ENCODE data around the gene TTLL7. TPM values are rescaled to one million over a fixed set of nuclear protein-coding genes. Genes with fewer than 3 reads are reported as not detected.

TTLL7 gene
- total RNA-seq, 4 donors from 2014 or later: 26.2 to 58.1 (median 41.2) TPM

DNA sequence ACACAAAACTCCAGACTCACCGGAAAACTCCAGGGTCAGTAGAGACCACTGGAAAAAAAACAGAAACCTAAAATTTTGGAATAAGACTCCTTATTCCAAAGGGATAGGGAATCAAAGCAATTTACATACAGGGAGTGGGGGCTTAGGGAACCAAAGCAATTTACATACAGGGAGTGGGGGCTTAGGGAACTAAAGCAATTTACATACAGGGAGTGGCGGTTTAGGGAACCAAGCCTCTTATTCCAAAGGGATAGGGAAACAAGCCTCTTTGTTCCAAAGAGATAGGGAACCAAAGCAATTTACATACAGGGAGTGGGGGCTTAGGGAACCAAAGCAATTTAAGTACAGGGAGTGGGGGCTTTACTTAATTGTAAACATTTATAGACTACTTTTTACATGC lies 28.4 kb upstream of the TTLL7 start:
- Histone ChIP-seq H3K36me3 (no peaks in the 10 kb centered on the region), H3K4me3 (no peak overlapping the region), H3K9me3 (no peaks in the 10 kb centered on the region), H3K27me3 (no peaks in the 10 kb centered on the region), H3K27ac (replicated peaks in 1 of 4) (no peak overlapping the region), H3K4me1 (no peaks in the 10 kb centered on the region)
- no peak for DNase-seq (ENCODE audit: extremely low spot score)
- TF ChIP-seq, protein P1, sequence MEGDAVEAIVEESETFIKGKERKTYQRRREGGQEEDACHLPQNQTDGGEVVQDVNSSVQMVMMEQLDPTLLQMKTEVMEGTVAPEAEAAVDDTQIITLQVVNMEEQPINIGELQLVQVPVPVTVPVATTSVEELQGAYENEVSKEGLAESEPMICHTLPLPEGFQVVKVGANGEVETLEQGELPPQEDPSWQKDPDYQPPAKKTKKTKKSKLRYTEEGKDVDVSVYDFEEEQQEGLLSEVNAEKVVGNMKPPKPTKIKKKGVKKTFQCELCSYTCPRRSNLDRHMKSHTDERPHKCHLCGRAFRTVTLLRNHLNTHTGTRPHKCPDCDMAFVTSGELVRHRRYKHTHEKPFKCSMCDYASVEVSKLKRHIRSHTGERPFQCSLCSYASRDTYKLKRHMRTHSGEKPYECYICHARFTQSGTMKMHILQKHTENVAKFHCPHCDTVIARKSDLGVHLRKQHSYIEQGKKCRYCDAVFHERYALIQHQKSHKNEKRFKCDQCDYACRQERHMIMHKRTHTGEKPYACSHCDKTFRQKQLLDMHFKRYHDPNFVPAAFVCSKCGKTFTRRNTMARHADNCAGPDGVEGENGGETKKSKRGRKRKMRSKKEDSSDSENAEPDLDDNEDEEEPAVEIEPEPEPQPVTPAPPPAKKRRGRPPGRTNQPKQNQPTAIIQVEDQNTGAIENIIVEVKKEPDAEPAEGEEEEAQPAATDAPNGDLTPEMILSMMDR (IDR thresholded peaks at IDR 0.05): no peak
- TF ChIP-seq POLR2AphosphoS5 (IDR thresholded peaks at IDR 0.05) (no peak), EP300 (IDR thresholded peaks at IDR 0.05) (no peak)
- intact Hi-C loops (cut with DNase I): no loop called here
- WGBS: 91% methylated on average over 2 of the region's 2 CpGs

DNA sequence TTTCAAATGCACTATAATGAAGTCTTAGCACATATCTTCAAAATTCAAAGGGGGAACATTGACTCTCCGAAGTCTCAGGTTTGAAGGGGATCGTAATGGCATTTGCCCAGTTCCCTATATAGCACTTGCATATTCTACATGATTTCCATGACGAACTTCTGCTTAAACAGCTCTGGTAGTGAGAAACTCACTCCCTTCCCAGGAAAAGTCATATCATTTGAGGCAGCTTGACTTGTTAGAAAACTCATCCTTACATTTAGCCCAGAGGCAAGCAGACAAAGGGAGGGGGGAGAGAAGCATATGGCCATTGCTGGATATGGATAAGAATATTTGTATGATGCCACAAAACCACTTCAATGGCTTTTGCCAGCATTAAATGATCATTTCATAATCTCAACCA lies 27.0 kb upstream of the TTLL7 start:
- H3K27ac ChIP-seq (replicated peaks in 1 of 4): no peak overlapping the region
- H3K27me3 ChIP-seq: no peaks in the 10 kb centered on the region
- TF ChIP-seq, protein P1 (IDR thresholded peaks at IDR 0.05): no peak
- TF ChIP-seq EP300 (IDR thresholded peaks at IDR 0.05): no peak
- TF ChIP-seq POLR2AphosphoS5 (IDR thresholded peaks at IDR 0.05): no peak
- no peak for TF ChIP-seq POLR2A (IDR thresholded peaks at IDR 0.05; ENCODE audit: low read depth)
- no peaks in the 10 kb centered on the region for H3K4me1 ChIP-seq
- no peaks in the 10 kb centered on the region for H3K9me3 ChIP-seq
- no peak overlapping the region for H3K4me3 ChIP-seq
- no peak for DNase-seq (ENCODE audit: extremely low spot score)
- H3K36me3 ChIP-seq: no peaks in the 10 kb centered on the region
- intact Hi-C loops (cut with DNase I): no loop called here
- 81% methylated on average over 3 of the region's 3 CpGs for WGBS

- Histone ChIP-seq H3K36me3 (no peaks in the 10 kb centered on the region), H3K9me3 (no peaks in the 10 kb centered on the region), H3K27me3 (no peaks in the 10 kb centered on the region), H3K4me1 (no peaks in the 10 kb centered on the region), H3K27ac (replicated peaks in 1 of 4) (no peak overlapping the region), H3K4me3 (no peak overlapping the region)
- intact Hi-C loops (cut with DNase I): no loop called here
- no peak for DNase-seq (ENCODE audit: extremely low spot score)
- TF ChIP-seq, protein P1 (IDR thresholded peaks at IDR 0.05): no peak
- TF ChIP-seq POLR2A (IDR thresholded peaks at IDR 0.05; ENCODE audit: low read depth): no peak
- TF ChIP-seq EP300 (IDR thresholded peaks at IDR 0.05): no peak
- TF ChIP-seq POLR2AphosphoS5 (IDR thresholded peaks at IDR 0.05): no peak
- WGBS: 97% methylated on average over 6 of the region's 6 CpGs
Observed at GRCh38 chr1:84021822-84022221, 22.9 kb upstream of the TTLL7 start.

- Histone ChIP-seq H3K36me3 (no peaks in the 10 kb centered on the region), H3K27ac (replicated peaks in 1 of 4) (no peak overlapping the region), H3K27me3 (no peaks in the 10 kb centered on the region), H3K4me3 (no peak overlapping the region), H3K9me3 (no peaks in the 10 kb centered on the region), H3K4me1 (no peaks in the 10 kb centered on the region)
- DNase-seq (ENCODE audit: extremely low spot score): no peak
- intact Hi-C loops (cut with DNase I): no loop called here
- TF ChIP-seq EP300 (IDR thresholded peaks at IDR 0.05) (no peak), POLR2AphosphoS5 (IDR thresholded peaks at IDR 0.05) (no peak), POLR2A (IDR thresholded peaks at IDR 0.05; ENCODE audit: low read depth) (no peak)
- TF ChIP-seq, protein P1 (IDR thresholded peaks at IDR 0.05): no peak
- WGBS: 31% methylated on average over 3 of the region's 3 CpGs
Observed at GRCh38 chr1:84020151-84020550, 21.2 kb upstream of the TTLL7 start.

DNA sequence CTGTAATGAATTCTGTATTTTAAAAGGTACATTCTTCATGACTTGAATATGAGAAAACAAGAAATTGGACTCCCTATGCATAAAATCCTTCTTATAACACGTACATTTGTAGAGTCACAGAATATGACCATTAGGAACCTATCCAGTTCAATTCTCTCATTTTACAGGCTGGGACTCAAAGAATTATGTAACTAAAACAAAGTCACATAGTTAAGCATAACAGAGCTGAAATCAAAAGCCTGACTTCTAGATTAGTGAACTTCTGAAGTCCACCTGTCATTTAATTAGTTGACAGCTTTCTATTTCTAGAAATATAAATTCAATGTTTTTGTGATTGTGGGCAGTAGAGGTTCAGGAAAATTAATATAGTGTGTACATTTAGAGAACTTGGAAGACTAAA lies 20.3 kb upstream of the TTLL7 start:
- WGBS: 58% methylated on average over 1 of the region's 1 CpG
- no peak overlapping the region for H3K4me3 ChIP-seq
- H3K9me3 ChIP-seq: no peaks in the 10 kb centered on the region
- no peaks in the 10 kb centered on the region for H3K36me3 ChIP-seq
- intact Hi-C loops (cut with DNase I): no loop called here
- DNase-seq (ENCODE audit: extremely low spot score): no peak
- H3K4me1 ChIP-seq: no peaks in the 10 kb centered on the region
- no peak overlapping the region for H3K27ac ChIP-seq (replicated peaks in 1 of 4)
- TF ChIP-seq, protein P1 (IDR thresholded peaks at IDR 0.05): no peak
- TF ChIP-seq POLR2AphosphoS5 (IDR thresholded peaks at IDR 0.05) (no peak), POLR2A (IDR thresholded peaks at IDR 0.05; ENCODE audit: low read depth) (no peak), EP300 (IDR thresholded peaks at IDR 0.05) (no peak)
- no peaks in the 10 kb centered on the region for H3K27me3 ChIP-seq
